Measurements from ENCODE around the gene PPP1R3G. TPM values are rescaled to one million over a fixed set of nuclear protein-coding genes. Genes with fewer than 3 reads are reported as not detected.

The PPP1R3G gene
- total and polyA plus RNA-seq, 7 donors = 0.06 to 0.50 (median 0.13) TPM

- no peaks in the 10 kb centered on the region for H3K9me3 ChIP-seq
- intact Hi-C loops (cut with DNase I) = no loop called here
- peak overlapping the region; percentile 36 for H3K4me3 ChIP-seq
- ATAC-seq = peak; percentile 81 to 92 (median 88)
- 20 to 33% (median 25%) methylated on average over 7 of the region's 7 CpGs for WGBS, 3 donors
- DNase-seq = peak; percentile 63 to 72
- H3K27me3 ChIP-seq (ENCODE audit: insufficient read depth in 3 of 3, low read length in 2 of 3) = no peaks in the 10 kb centered on the region
- no peak for TF ChIP-seq CTCF (IDR thresholded peaks at IDR 0.05)
- peak overlapping the region; percentile 64 for H3K27ac ChIP-seq
- H3K4me1 ChIP-seq = peaks cover 13% of the 10 kb centered on the region
- no peaks in the 10 kb centered on the region for H3K36me3 ChIP-seq (ENCODE audit: insufficient read depth in 1 of 2, low read depth in 1 of 2)
Observed at GRCh38 chr6:5132731-5133130, 47.6 kb downstream of the PPP1R3G start.

GRCh38 chr6:5133943-5134342, 48.8 kb downstream of the PPP1R3G start:
- DNase-seq (no peak), ATAC-seq (no peak)
- no peaks in the 10 kb centered on the region for H3K36me3 ChIP-seq (ENCODE audit: insufficient read depth in 1 of 2, low read depth in 1 of 2)
- H3K27me3 ChIP-seq (ENCODE audit: insufficient read depth in 3 of 3, low read length in 2 of 3) = no peaks in the 10 kb centered on the region
- no peaks in the 10 kb centered on the region for H3K9me3 ChIP-seq
- TF ChIP-seq CTCF (IDR thresholded peaks at IDR 0.05) = no peak
- no peak overlapping the region for H3K4me3 ChIP-seq
- intact Hi-C loops (cut with DNase I) = no loop called here
- H3K4me1 ChIP-seq = peaks cover 13% of the 10 kb centered on the region
- 88 to 93% (median 89%) methylated on average over 2 of the region's 2 CpGs for WGBS, 3 donors
- H3K27ac ChIP-seq = no peak overlapping the region

GRCh38 chr6:5135788-5136376, 50.7 kb downstream of the PPP1R3G start:
- peak; percentile 46 for TF ChIP-seq CTCF (IDR thresholded peaks at IDR 0.05)
- intact Hi-C loops (cut with DNase I) = no loop called here
- Histone ChIP-seq H3K4me1 (peaks cover 13% of the 10 kb centered on the region), H3K27me3 (ENCODE audit: insufficient read depth in 3 of 3, low read length in 2 of 3) (no peaks in the 10 kb centered on the region), H3K9me3 (no peaks in the 10 kb centered on the region), H3K36me3 (ENCODE audit: insufficient read depth in 1 of 2, low read depth in 1 of 2) (no peaks in the 10 kb centered on the region), H3K4me3 (no peak overlapping the region), H3K27ac (no peak overlapping the region)
- DNase-seq (no peak), ATAC-seq (peak in 1 of 4 donors; percentile 36)
- 65 to 69% (median 66%) methylated on average over 9 of the region's 9 CpGs for WGBS, 3 donors

DNA sequence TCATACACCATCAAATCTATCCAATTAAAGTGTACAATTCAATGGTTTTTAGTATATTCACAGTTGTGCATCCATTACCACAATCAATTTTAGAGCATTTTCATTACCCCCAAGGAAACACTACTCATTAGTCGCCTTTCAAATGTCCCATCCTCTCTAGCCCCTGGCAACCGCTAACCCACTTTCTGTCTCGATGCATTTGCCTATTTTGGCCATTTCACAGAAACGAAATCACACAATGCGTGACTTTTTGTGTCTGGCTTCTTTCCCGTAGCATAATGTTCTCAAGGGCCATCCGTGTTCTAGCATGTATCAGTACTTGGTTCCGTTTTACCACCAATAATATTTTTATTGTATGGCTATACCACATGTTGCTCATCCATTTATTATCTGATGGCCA, 51.7 kb downstream of the PPP1R3G start:
- no peaks in the 10 kb centered on the region for H3K36me3 ChIP-seq (ENCODE audit: insufficient read depth in 1 of 2, low read depth in 1 of 2)
- no peak overlapping the region for H3K4me3 ChIP-seq
- no peak for ATAC-seq
- no peak overlapping the region for H3K27ac ChIP-seq
- 87 to 97% (median 95%) methylated on average over 8 of the region's 8 CpGs for WGBS, 3 donors
- no peaks in the 10 kb centered on the region for H3K27me3 ChIP-seq (ENCODE audit: insufficient read depth in 3 of 3, low read length in 2 of 3)
- peaks cover 13% of the 10 kb centered on the region for H3K4me1 ChIP-seq
- no peak for DNase-seq
- TF ChIP-seq CTCF (IDR thresholded peaks at IDR 0.05) = no peak
- intact Hi-C loops (cut with DNase I) = no loop called here
- no peaks in the 10 kb centered on the region for H3K9me3 ChIP-seq

Other genes with a start within 250 kb of the PPP1R3G start
- 10 to 100 TPM in 1 of 4 donors, 1 to 10 TPM in 3; 4.2 to 11.8 (median 5.4) TPM for gene RPP40, start 81.3 kb upstream of the PPP1R3G start, total RNA-seq
- gene RPP40, start 81.3 kb upstream of the PPP1R3G start, polyA plus RNA-seq = 10 to 100 TPM in 1 of 3 donors, 1 to 10 TPM in 2; 9.3 to 34.5 (median 9.6) TPM
- gene LYRM4, start 175.6 kb downstream of the PPP1R3G start, total RNA-seq = 10 to 100 TPM; 11.3 to 21.1 (median 16.2) TPM
- gene LYRM4, start 175.6 kb downstream of the PPP1R3G start, polyA plus RNA-seq = 10 to 100 TPM; 13.4 to 19.1 (median 15.0) TPM
- gene FARS2, start 176.2 kb downstream of the PPP1R3G start, total RNA-seq = 10 to 100 TPM; 10.6 to 17.5 (median 15.8) TPM
- 10 to 100 TPM; 13.0 to 17.3 (median 13.4) TPM for gene FARS2, start 176.2 kb downstream of the PPP1R3G start, polyA plus RNA-seq